HTERT RPE-1 (cell line): Measurements from ENCODE around the gene POTEM.
"Not testable (repeated sequence)": the region's sequence is repeated elsewhere in the genome, so short reads cannot be mapped to it uniquely, and the experiment has no call there.

Experiments
- in situ Hi-C: fragments of 300-500 bp; cut with MboI; formaldehyde crosslinking; loops from 4 replicates; pipeline ENCODE4 v1.14.3; 2020; ENCODE audit warnings: low sequenced_read_pairs

Gene POTEM

DNA sequence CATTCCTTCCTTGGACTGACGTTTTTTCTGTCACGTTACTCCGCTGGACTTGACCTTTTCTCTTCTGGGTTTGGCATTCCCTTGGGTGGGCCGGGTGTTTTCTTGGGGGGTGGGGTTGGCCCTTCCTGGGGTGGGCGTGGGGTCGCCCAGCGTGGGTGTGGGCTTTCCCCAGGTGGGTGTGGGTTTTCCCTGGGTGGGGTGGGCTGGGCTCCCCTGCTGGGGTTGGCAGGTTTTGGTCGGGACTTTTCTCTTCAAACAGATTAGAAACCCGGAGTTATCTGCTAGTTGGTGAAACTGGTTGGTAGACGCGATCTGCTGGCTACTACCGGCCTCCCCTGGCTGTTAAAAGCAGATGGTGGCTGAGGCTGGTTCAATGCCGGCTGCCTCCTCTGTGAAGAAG is at the start of gene POTEM:
POTEM (plus strand) TSS at position 301 of the 400 bp plus-strand sequence; CDS start at position 353, 52 bp downstream.
- in situ Hi-C loops: not testable (repeated sequence)

DNA sequence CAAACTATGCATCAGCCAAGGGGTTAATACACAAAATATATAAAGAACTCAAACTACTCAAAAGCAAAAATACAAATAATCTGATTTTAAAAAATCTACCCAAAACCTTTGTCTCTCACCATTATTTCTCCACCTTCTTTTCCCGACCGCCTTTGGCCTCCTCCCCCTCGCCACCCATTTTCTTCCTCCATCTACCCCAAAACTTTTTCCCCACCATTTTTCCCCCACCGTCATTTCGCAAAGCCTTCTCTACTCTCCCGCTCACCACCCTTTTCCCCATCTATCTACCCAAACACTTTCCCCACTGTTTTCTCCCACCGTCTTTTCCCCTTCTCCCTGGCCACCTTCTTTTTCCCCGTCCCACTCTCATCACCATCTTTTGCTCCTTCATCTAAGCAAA is 48.9 kb upstream of the POTEM start:
- in situ Hi-C loops: not testable (repeated sequence)

DNA sequence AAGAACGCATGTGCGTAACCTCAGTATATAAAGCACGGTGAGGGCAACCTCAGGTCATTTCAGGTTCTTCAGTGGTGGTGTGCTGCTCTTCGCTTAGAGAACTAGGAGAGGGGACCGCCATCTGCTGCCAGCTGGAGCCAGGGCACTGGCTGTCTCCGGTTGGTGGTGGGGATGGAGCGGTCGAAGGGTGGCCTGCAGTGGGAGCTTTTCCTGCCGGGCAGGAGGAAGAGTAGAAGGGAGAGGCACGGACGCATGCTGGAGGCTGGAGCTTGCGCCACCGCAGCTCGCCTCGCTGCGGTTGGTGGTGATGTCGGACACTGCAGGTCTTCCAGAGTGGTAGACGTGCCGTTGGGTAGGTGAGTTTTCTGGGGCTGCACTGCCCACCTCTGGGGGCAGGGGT is 47.2 kb upstream of the POTEM start:
- in situ Hi-C loops: not testable (repeated sequence)

DNA sequence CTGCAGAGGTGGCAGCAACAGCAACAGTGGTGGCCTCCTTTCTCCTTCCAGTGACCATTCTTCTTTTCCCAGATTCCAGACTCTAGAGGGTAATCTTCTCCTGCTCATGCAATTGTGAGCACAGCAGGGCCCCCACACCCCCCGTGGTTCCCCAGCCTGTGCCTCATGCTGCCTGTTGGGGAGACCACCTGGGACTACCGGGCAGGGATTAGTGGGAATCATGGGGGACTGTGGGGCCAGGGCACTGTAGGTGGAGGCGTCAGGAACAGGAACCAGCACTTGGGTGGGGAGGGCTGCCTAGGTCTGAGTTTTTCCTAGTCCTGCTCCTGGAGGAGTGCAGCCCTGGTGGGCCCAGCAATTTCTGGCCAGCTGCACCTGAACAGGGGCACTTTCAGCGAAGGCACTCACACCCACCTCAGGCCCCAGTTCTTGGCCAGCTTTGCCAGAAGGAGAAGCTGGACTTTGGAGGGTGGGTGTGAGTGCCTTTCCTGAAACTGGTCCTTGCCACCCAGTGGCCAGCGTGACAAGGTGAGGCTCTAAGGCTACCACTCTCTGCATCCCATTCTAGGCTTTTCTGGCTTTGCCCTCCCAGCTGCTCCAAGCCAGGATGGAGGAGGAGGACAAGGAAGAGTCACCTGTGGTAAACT is 46.1 kb upstream of the POTEM start:
- in situ Hi-C loops: not testable (repeated sequence)

DNA sequence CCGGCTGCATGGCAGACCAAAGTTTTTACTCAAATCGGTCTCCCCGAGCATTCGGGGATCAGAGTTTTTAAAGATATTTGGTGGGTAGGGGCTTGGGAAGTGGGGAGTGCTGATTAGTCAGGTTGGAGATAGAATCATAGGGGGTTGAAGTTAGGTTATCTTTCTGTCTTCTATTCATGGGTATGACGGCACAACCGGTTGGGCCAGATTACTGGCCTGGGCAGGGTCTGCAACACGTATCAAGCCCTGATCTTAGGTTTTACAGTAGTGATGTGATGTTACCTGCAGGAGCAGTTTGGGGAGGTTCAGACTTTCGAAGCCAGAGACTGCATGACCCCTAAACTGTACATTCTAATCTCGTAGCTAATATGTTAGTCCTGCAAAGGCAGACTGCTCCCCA is 30.4 kb upstream of the POTEM start:
- in situ Hi-C loops: not testable (repeated sequence)

DNA sequence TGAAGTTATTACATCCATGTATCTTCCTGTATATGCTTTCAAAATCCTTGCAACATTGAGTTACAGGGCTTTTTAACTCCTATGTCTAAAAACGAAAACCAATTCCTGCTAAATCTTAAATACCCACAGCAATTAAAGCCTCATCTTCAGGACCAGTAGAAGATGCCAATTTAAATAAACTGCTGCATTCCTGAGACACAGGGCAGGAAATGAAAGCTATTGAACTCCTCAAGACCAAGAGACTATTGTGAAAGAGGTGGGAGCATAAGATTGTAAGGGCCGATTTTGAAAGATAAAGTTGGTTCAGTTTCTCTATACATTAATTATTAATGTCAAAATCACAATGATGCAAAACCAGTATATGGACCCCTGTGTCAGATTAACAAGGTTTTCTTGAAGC is 28.5 kb upstream of the POTEM start:
- in situ Hi-C loops: not testable (repeated sequence)

DNA sequence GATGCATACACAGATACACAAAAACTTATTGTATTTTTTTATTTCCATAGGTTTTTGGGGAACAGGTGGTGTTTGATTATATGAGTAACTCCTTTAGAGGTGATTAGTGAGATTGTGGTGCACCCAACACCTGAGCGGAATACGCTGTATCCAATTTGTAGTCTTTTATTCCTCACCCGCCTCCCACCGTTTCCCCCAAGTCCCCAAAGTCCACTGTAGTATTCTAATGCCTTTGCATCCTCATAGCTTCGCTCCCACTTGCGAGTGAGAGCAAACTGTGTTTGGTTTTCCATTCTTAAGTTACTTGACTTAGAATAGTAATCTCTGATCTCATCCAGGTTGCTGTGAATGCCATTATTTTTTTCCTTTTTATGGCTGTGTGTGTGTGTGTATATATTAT is 17.3 kb upstream of the POTEM start:
- in situ Hi-C loops: not testable (repeated sequence)

DNA sequence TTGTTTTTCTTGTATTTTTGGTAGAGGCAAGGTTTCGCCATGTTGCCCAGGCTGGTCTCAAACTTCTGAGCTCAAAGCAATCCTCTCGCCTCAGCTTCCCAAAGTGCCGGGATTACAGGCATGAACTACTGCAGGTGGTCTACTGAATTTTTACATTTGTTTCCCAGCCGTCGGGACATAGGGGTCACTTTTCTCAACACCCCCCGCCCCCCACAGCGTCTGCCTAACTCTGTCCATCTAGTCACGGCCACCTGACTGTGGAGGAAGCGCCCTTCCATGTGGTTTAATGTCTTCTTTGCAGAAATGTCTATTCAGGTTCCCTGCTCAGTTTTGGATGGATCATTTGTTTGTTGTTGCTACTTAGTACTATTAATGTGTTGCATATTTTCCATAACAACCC is 14.1 kb upstream of the POTEM start:
- in situ Hi-C loops: not testable (repeated sequence)

DNA sequence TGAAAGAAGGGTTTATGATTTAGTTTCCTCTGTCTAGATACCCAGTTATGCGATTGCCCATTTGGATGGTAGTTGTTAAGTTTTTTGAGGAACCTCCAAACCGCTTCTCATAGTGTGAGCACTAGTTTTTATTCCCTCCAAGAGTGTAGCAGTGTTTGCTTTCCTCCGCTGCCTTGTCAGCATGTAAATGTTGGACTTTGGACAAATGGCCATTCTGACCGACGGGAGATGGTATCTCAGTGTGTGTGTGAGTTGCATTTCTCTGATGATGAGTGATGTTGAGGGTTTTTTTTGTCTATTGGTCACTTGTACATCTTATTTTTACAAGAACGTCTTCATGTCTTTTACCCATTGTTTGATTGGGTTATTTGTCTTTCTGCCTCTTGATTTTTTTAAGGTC is 11.4 kb upstream of the POTEM start:
- in situ Hi-C loops: not testable (repeated sequence)

DNA sequence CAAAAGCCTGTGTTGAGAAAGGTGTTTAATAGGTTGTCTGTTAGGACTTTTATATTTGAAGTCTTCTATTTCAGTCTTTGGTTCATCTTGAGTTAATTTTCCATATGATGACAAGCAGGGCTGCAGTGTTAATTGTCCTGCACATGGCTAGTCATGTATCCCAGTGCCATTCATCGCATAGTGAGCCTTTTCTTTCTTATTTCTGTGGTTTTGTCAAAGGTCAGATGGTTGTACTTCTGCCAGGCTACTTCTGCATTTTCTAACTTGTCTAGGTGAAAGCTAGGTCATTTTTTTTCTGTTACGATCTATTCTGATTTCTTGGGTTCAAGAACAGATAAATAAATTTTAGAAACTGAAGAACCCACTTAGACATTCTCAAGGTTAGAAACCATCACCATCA is 5.7 kb upstream of the POTEM start:
- in situ Hi-C loops: not testable (repeated sequence)

DNA sequence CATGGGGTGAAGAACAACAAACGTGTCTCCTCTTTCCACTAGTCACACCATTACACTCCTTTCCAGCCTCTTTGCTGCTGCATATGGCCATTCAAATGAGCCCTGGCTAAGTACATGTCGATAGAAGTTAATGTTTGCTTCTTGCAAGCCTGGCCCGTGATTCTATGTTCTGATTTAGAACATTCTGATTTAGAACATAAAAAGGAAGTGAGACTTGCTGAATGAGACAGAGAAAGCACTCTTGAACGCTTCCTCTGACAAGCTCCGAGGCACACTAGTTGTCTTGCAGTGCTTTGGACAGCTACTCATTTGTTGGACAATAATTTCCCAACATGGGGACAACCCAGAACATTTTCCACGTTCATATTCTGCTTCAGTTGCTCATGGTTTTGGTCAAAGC is 5.1 kb upstream of the POTEM start:
- in situ Hi-C loops: not testable (repeated sequence)

DNA sequence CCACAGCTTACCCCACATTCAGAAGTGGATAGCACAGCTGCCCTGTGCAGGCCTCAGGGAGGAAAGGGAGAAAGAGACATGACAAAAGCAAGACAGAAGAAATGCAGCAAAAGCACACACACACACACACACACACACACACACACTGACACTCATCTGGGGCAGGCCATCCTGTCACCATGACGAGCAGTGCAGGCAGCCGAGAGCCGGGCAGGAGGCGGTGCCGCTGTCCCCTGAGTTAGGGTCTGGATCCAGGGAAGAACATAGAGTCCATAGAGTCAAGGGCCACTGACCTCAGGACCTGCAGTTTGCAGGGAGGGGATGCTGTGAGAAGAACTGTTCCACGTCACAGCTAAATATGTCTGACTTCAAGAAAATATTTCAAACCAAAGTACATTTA is 4.0 kb upstream of the POTEM start:
- in situ Hi-C loops: not testable (repeated sequence)

DNA sequence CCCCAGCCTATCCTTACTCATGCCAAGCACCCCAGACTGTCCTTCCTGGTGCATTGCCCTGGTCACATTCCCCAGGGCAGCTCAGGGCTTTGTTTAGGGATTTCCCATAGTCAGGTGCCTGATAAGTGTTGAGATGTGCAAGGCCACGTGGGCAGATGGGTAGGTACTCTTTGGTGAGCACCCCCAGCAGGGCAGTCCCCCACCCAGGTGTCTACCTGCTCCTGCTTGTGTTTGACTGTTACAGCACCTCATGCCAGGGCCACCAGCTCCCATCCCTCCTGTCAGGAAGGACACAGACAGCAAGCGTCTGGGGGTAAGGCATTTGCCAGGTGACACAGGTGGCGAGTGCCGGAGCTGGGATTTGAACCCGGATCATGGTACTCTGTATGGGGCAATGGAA is 2.4 kb upstream of the POTEM start:
- in situ Hi-C loops: not testable (repeated sequence)

DNA sequence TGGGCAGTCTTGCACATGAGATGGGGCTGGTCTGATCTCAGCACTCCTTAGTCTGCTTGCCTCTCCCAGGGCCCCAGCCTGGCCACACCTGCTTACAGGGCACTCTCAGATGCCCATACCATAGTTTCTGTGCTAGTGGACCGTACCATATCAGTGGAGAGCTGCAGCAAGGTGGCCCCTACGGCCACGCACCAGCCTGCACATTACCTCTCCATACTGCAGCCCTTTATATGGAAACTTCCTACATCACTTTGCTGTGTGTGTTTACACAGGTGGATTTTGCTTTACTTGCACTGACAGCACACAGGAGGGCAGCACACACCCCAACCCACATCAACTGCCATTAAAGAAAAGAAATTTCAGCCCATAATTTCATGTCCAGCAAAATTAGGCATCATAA is 35.3 kb downstream of the POTEM start:
- in situ Hi-C loops: not testable (repeated sequence)

DNA sequence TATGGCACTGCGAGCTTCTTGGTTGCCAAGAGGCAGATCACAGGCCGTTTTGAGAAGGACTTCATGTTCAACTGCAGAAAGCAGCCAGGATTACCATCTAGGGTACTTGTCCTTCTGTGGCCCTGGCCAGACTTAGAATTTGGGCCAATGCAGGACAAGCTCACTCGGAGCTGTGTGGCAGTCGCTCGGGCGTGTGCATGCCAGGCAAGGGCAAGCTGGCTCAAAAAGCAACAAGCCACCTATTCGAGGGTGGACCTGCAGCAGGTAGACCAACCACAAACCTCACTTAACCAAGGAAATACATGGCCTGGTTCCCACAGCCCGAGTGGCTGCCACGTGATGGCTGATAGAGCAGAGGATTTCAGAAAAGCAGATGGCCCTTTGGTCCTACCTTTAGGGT is 39.3 kb downstream of the POTEM start:
- in situ Hi-C loops: not testable (repeated sequence)

DNA sequence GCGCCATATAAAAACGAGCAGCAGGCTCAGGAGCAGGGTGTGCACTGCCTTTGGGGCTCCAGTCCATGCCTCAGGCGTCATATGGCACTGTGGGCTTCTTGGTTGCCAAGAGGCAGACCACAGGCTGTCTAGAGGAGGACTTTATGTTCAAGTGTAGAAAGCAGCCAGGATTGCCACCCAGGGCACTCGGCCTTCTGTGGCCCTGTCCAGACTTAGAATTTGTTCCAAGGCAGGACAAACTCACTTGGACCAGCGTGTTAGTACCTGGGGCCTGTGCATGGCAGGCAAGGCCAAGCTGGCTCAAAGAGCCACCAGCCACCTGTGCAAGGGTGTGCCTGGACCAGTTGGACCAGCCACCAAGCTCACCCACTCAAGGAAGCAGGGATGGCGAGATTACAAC is 40.4 kb downstream of the POTEM start:
- in situ Hi-C loops: not testable (repeated sequence)

DNA sequence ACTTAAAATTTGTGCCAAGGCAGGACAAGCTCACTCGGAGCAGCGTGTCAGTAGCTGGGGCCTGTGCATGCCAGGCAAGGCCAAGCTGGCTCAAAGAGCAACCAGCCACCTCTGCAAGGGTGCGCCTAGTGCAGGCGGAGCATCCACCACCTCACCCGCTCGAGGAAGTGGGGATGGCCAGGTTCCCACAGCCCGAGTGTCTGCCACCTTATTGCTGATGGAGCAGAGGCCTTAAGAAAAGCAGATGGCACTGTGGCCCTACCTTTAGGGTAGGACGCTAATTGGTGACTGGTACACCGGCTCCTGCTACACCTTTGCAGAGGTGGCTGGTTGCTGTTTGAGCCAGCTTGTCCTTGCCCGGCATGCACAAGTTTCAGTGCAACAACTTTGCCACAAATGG is 43.8 kb downstream of the POTEM start:
- in situ Hi-C loops: not testable (repeated sequence)

DNA sequence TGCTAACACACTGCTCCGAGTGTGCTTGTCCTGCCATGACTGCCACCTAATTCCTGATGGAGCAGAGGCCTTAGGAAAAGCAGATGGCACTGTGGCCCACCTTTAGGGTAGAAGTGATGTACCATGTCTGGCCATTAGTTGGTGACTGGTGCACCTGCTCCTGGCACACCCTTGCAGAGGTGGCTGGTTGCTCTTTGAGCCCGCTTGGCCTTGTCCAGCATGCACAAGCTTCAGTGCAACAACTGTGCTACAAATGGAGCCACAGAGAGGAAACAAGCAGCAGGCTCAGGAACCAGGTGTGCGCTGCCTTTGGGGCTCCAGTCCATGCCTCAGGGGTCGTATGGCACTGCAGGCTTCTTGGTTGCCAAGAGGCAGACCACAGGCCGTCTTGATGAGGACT is 44.5 kb downstream of the POTEM start:
- in situ Hi-C loops: not testable (repeated sequence)

DNA sequence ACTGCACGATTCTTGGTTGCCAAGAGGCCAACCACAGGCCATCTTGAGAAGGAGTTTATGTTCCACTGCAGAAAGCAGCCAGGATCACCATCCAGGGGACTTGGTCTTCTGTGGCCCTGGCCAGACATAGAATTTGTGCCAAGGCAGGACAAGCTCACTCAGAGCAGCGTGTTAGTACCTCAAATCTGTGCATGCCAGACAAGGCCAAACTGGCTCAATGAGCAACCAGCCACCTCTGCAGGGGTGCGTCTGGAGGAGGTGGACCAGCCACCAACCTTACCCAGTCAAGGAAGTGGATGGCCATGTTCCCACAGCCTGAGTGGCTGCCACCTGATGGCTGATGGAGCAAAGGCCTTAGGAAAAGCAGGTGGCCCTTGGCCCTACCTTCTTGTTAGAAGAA is 48.0 kb downstream of the POTEM start:
- in situ Hi-C loops: not testable (repeated sequence)

DNA sequence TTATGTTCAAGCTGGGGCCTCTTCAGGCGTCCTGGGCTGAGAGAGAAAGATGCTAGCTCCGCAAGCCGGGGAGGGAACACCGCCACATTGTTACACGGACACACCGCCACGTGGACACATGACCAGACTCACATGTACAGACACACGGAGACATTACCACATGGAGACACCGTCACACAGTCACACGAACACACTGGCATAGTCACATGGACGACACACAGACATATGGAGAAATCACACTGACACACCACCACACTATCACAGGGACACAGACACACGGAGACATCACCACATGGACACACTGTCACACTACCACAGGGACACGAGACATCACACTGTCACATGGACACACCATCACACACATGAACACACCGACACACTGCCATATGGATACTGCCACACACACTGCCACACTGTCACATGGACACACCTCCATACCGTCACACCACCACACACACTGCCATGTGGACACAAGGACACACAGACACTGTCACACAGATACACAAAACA is 57.9 kb downstream of the POTEM start:
- in situ Hi-C loops: not testable (repeated sequence)

DNA sequence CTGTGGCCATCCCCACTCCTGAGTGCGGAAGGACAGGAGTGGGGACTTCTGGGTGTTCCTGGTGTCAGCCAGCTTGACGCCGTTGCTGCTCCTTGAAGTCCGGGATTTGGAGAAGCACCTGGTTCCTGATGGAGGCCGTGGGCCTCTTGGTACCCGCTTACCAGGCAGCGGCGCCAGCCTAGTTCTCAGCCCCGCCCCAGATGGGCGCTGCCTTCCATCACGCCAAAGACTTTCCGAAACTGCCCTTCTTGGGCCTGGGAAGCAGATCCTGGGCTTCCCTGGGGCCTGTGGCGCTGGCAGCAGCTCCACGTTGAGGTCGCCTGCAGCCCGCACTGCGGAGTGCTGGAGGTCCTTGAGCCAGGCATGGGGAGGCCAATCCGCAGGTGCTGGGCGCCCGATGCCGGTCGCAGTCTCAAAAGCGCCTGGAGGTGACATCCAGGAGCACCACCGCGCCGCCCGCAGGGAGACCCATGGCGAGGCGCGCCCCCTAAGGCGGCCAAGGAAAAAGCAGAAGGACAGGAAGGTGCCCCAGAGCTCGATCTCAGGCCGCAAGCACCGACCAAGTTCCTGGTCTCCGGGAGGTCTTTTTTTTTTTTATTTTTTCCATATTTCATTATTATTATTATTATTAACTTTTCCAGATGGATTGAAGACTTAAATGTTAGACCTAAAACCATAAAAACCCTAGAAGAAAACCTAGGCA is 59.6 kb downstream of the POTEM start:
- in situ Hi-C loops: not testable (repeated sequence)

DNA sequence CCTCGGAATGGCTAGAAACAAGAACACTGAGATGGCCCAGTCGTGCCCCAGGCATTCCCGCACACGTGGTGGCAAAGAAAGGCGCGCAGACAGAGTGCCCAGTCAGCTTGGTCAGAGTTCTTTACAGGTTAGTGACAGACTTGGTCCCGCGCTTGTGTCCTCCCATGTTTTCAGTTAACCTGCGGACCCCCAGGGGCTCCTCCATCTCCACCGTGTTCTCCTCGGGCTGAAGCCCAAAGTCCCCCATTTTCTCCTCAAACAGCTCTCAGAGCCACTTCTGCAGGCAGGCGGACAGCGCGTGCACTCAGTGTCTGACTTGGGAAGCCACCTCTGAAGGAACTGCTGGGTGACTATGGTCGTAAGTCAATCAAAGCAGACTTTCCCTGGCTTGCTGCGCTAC is 60.7 kb downstream of the POTEM start:
- in situ Hi-C loops: not testable (repeated sequence)
